HG02840 (cell line): ENCODE measurements around the gene NFIA.

Experiments
- ATAC-seq: cut with Tn5 transposase; IDR thresholded peaks from one replicate; pipeline ENCODE4 v1.9.1; 2021; ENCODE audit warnings: mild to moderate bottlenecking, moderate library complexity, moderate number of reproducible peaks; ENCODE audit not compliant: unreplicated experiment, low FRiP score

NFIA gene

GRCh38 chr1:61202854-61203598, 120.7 kb downstream of the NFIA start:
- ATAC-seq = no peak

GRCh38 chr1:61204528-61204927, 122.2 kb downstream of the NFIA start:
- no peak for ATAC-seq

- no peak for ATAC-seq
These were observed 125.1 kb downstream of the NFIA start for GRCh38 chr1:61207416-61207815.

GRCh38 chr1:61208172-61208571, 125.8 kb downstream of the NFIA start:
- no peak for ATAC-seq

- no peak for ATAC-seq
These were observed 126.5 kb downstream of the NFIA start for GRCh38 chr1:61208831-61209230.

GRCh38 chr1:61210435-61211154, 128.2 kb downstream of the NFIA start:
- no peak for ATAC-seq

- ATAC-seq = no peak
These were observed 131.1 kb downstream of the NFIA start for GRCh38 chr1:61213245-61214011.

- no peak for ATAC-seq
These were observed 132.8 kb downstream of the NFIA start for GRCh38 chr1:61215119-61215518.

- ATAC-seq = no peak
These were observed 133.4 kb downstream of the NFIA start for GRCh38 chr1:61215676-61216289.

- ATAC-seq = no peak
These were observed 138.2 kb downstream of the NFIA start for GRCh38 chr1:61220536-61220935.

GRCh38 chr1:61221642-61222041, 139.3 kb downstream of the NFIA start:
- no peak for ATAC-seq

- ATAC-seq = no peak
These were observed 139.9 kb downstream of the NFIA start for GRCh38 chr1:61222240-61222639.

GRCh38 chr1:61223140-61223539, 140.8 kb downstream of the NFIA start:
- no peak for ATAC-seq

GRCh38 chr1:61224609-61225008, 142.2 kb downstream of the NFIA start:
- ATAC-seq = no peak

GRCh38 chr1:61225478-61225877, 143.1 kb downstream of the NFIA start:
- no peak for ATAC-seq

- no peak for ATAC-seq
These were observed 144.6 kb downstream of the NFIA start for GRCh38 chr1:61226791-61227567.

GRCh38 chr1:61227857-61228550, 145.6 kb downstream of the NFIA start:
- no peak for ATAC-seq

- no peak for ATAC-seq
These were observed 148.2 kb downstream of the NFIA start for GRCh38 chr1:61230523-61230922.

- no peak for ATAC-seq
These were observed 149.4 kb downstream of the NFIA start for GRCh38 chr1:61231795-61232194.
